Bronchial smooth muscle cell (primary cell): ENCODE measurements around the gene FAT1. TPM values are rescaled to one million over a fixed set of nuclear protein-coding genes. Genes with fewer than 3 reads are reported as not detected.

Source experiments
- total RNA-seq: library from RNA; depleted of rRNA; stranded (reverse); fragments of >200 nt; gene quantifications from 2 replicates; pipeline ENCODE4 v1.2.1, GENCODE V29; 2014

FAT1 gene
- 121 and 186 TPM in 2 replicates for total RNA-seq

GRCh38 chr4:186723292-186724057, at the start of gene FAT1:
TSS of gene FAT1 (minus strand) at chr4:186723856. CDS start at chr4:186709827, 14,029 bp downstream.

GRCh38 chr4:186554914-186555827, 168.5 kb downstream of the FAT1 start, which contains the start of gene MTNR1A:
TSS of gene MTNR1A (minus strand) at chr4:186555567. CDS start at chr4:186555365, 202 bp downstream.

Other genes starting within 250 kb of the FAT1 start
- not detected in 2 replicates for gene MTNR1A, start 168.3 kb downstream of the FAT1 start, total RNA-seq